Activated gamma-delta T cell (primary cell): Measurements from ENCODE around the gene MYRF.

ENCODE experiments used
- DNase-seq: peaks from one replicate; lab custom pipeline; 2025; lab: John Stamatoyannopoulos, UW

The MYRF gene

GRCh38 chr11:61817471-61818202 lies 65.2 kb downstream of the MYRF start:
- DNase-seq: no peak

- no peak for DNase-seq
These were observed 67.7 kb downstream of the MYRF start for GRCh38 chr11:61820174-61820573.

DNA sequence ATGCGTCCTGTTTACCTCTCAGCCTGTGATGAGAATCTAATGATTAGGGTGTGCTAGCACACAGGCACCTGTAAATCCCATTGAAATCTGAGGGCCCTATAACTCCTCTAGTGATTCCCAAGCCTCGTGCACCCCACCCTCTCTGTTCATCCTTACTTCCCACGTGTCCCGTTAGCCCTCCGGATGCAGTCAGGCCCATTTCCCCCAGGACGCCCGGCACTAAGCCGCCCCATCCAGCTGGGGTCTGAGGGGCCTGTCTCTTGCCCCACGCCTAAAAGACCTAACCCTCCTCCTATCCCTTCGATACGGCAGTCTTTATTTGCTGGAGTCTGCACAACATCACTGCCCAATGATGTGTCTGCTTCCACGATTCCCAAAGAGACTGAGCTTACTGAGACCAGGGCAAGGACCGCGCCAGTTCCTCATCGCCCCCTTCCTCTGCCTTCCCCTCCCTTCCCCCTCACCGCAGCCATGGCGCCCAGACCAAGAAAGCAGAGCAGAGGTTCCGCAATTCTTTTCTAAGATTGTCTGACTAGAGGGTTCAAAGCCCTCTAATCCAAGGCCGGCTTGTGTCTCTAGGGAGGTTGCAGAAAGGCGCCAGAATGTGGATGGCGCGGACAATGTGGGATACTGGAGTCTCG lies 74.6 kb downstream of the MYRF start:
- DNase-seq: no peak

- DNase-seq: peak; percentile 87
These were observed 75.3 kb downstream of the MYRF start, which contains the start of gene FADS2 for GRCh38 chr11:61827571-61828378. Gene FADS2, plus strand, starts transcription at chr11:61828300. Its CDS starts 91 bp downstream, at chr11:61828391.

DNA sequence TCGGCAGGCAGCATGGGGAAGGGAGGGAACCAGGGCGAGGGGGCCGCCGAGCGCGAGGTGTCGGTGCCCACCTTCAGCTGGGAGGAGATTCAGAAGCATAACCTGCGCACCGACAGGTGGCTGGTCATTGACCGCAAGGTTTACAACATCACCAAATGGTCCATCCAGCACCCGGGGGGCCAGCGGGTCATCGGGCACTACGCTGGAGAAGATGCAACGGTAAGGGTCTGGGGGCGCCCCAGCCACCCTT lies 75.9 kb downstream of the MYRF start:
- DNase-seq: no peak

- peak; percentile 40 for DNase-seq
These were observed 76.4 kb downstream of the MYRF start for GRCh38 chr11:61828629-61829407.

- no peak for DNase-seq
These were observed 77.4 kb downstream of the MYRF start for GRCh38 chr11:61829806-61830205.

DNA sequence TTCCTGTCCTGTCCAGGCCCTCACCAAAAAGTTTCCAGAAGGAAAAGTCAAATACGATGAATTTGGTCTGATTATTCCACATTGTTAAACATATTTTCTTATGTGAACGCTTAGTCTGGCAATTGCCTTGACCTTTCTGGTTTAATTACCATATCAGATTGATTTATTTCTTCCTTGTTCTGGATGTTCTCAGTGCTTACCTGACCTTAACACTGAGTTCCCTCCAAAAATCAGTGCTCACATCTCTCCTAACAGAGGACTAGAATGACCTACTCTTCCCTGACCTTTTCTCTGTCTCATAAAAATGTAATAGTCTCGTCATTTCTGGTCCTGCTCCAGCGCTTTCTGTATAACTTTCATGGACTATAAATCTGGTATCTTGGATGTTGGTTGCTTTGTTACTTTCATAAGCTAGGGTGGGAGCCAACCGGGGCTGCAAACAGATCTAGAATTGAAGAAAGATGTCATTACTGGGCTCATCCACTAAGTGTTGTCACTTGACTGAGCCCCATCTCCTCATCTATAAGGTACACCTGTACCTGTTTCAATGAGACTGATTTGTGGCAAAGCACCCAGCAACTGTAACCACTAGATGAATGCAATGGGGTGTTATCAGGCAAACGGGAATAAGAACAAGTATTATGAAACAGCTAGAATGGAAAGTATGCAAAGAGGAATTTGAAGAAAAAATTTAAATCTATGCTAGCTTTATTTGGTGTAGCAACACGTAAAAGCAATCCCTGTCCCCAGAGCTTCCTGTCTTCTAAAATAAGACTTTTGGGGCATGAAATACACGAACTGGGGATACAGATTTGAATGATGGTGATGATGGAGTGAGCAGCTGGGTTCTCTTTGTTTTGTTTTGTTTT lies 78.0 kb downstream of the MYRF start:
- no peak for DNase-seq

GRCh38 chr11:61832207-61832606 lies 79.8 kb downstream of the MYRF start:
- DNase-seq: no peak

GRCh38 chr11:61832754-61833153 lies 80.3 kb downstream of the MYRF start:
- no peak for DNase-seq

DNA sequence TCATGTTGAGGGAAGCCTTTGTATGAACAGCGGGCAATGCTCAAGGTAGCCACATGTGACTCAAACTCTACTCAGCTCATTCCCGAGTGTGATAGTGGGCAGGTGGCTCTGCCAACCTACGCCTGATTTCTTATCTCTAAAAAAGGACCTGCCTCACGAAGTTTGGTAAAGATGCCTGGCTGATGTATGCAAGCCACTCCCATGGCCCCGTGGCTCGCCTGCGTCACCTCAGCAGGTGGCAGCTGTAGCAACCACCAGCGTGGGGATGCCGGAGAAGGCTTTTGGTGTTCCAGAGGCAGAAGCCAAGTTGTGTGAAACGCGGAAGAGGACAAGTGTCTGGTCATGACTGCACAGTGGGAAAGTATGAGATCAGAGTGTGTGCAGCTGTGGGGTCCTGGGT lies 81.0 kb downstream of the MYRF start:
- DNase-seq: peak; percentile 28

DNA sequence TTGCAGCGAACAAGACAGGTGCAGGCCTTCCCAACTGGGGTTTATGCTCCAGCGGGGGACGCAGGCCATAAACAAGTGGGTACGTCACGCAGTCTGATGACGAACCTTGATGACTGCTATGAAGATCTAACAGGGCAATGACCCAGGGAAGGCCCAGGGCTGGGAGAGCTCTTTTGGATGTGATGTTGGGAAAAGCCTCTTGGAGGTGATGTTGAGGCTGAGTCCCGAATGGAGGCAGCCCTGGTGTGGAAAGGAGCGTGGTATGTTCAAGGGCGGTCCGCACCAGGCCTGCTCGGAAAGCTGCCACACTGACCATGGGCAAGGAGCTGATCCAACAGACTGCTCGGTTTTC lies 81.5 kb downstream of the MYRF start:
- DNase-seq: no peak

DNA sequence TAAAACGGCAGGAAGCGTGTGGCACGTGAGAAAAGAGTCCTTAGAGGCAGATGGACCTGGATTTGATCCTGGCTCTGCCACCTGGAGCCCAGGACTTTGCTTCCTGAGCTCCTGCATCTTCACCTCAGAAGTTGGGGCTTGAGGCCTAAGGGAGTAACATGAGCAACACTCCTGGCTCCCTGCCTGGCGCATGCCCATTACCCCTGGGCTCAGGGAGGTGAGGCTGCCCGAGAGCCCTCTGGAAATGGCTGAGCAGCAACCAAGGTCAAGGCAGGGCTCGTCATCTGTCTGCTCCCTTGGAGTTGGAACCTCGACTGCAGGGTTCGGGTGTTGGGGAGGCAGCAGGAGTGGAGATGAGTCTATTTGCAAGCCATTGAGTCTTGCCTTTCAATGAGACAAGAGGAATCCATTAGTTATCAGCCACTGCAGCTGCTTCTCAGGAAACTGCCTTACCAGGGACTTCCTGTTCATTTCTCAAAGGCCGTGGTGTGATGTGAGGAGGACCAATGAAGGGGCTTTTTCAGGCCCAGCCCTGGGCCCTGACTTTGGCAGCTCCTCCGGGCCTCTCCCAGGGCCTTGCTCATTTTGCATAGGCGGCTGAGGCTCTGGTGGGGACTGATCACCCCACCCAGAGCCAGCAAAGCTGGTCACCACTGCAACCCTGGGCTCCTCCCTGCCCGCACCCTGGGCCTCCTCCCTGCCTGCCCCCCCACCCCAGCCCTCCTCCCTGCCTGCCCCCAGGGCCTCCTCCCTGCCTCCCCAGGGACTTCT lies 82.0 kb downstream of the MYRF start:
- DNase-seq: peak; percentile 34

DNA sequence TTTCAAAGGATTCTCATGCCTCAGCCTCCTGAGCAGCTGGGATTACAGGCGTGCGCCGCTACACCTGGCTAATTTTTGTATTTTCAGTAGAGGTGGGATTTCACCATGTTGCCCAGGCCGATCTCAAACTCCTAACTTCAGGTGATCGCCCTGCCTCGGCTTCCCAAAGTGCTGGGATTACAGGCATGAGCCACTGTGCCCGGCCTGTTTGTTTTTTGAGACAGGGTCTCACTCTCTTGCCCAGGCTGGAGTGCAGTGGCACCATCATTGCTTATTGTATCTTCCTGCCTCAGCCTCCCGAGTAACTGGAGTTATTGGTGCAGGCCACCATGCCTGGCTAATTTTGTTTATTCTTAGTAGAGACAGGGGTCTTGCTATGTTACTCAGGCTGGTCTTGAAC lies 83.8 kb downstream of the MYRF start:
- no peak for DNase-seq

DNA sequence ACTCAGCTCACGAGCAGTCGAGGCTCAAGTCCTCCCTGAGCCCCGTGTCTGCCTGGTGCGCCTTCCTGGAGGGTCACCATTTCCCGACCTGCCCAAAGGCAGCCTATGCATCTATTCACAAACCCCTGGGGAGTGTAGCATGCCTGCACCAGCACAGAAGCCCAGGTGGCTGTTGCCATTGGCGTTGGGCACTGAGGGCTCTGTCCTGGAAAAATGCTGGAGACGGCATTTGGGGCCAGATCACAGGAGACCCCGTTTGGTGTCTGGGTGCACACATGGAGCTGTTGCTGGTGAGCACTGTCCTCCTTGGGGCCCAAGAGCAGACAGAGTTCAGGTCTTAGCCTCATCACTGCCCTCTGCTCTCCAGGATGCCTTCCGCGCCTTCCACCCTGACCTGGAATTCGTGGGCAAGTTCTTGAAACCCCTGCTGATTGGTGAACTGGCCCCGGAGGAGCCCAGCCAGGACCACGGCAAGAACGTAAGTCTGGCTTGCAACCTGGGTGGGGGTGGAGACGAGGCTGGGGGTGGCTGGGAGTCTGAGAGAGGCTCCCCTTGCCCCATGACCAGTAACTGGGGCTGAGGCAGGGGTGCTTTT lies 85.1 kb downstream of the MYRF start:
- DNase-seq: no peak
